K562 (cell line): ENCODE measurements around the gene KCNQ5.

ENCODE experiments used
- EZH2 ChIP-seq: IDR thresholded peaks from 2 replicates; pipeline ENCODE4 v1.6.1; 2012; ENCODE audit warnings: low read depth, mild to moderate bottlenecking, inconsistent platforms, low read length, borderline replicate concordance
- SMC3 ChIP-seq: conservative IDR thresholded peaks from 2 replicates; pipeline ENCODE4 v1.6.1; 2011; ENCODE audit warnings: low read depth, low read length, improper control_type of control experiment; ENCODE audit not compliant: insufficient read depth
- SP1 ChIP-seq: sonication (generic); formaldehyde crosslinking; IDR thresholded peaks from 2 replicates; pipeline ENCODE4 v1.8.1; 2022; ENCODE audit warnings: mild to moderate bottlenecking, missing genetic modification reagents
- ZC3H8 ChIP-seq: fragments of 450-650 bp; IDR thresholded peaks from 2 replicates; pipeline ENCODE4 v1.6.1; 2017
- ZNF780A ChIP-seq: fragments of 250-450 bp; sonication (Bioruptor Pico); IDR thresholded peaks from 2 replicates; pipeline ENCODE4 v1.5.0; 2021; ENCODE audit warnings: mild to moderate bottlenecking

DNA sequence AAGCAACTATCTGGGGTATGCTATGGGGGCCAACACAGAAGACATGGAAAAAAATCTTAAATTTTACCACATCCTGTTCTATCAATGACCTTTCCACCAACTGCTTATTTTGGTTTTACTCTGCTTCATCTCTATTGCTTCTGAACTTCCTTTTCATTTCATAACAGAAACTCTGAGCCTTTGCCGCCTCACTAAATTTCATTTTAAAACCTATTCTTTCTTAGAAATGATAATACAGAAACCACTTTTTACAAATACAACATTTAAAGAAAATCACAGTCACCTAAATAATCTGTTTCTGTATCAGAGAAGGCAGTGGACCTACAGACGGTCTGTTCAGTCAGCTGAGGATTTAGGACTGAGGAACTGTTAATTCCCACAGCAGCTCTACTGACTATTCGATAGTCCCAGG lies 117.5 kb downstream of the KCNQ5 start:
- TF ChIP-seq ZNF780A: no peak
- TF ChIP-seq ZC3H8: no peak
- TF ChIP-seq EZH2: no peak
- no peak for TF ChIP-seq SMC3
- no peak for TF ChIP-seq SP1
